Panc1 (cell line): Measurements from ENCODE around the gene DMBX1. TPM values are rescaled to one million over a fixed set of nuclear protein-coding genes. Genes with fewer than 3 reads are reported as not detected.

Experiments
- ATAC-seq: fragments of 200-7000 bp; cut with Tn5 transposase; 2 replicates; pipeline ENCODE4 v1.9.1; 2020; ENCODE audit warnings: mild to moderate bottlenecking, moderate library complexity
- BruUV-seq: library from RNA; stranded (reverse); fragments of 400-500 nt; replicated peaks from 2 replicates; lab custom pipeline; 2021; lab: Mats Ljungman, UMichigan
- CTCF ChIA-PET: fragments of 300-600 bp; sonication (Branson Sonifier 250); formaldehyde crosslinking; loops from one replicate; lab custom pipeline; 2022; ENCODE audit warnings: antibody characterized with exemption; lab: Charles Lee
- POLR2A ChIA-PET: fragments of 300-600 bp; sonication (Branson Sonifier 250); formaldehyde crosslinking; loops from one replicate; lab custom pipeline; 2022; ENCODE audit warnings: antibody characterized with exemption; lab: Charles Lee
- DNase-seq: peaks from one replicate; pipeline ENCODE4 v3.0.0-alpha.2; 2010; ENCODE audit warnings: low read depth, low spot score
- H3K27ac ChIP-seq: 2 replicates; pipeline ENCODE4 v1.5.1; 2011; ENCODE audit warnings: mild to moderate bottlenecking, low read length, inconsistent platforms
- H3K27me3 ChIP-seq: fragments of 200-500 bp; sonication (Bioruptor generic); 2 replicates; pipeline ENCODE4 v1.6.0; 2014; ENCODE audit warnings: low read length, inconsistent platforms; ENCODE audit not compliant: control insufficient read depth, insufficient read depth
- H3K36me3 ChIP-seq: fragments of 200-500 bp; sonication (Bioruptor generic); 2 replicates; pipeline ENCODE4 v1.5.1; 2014; ENCODE audit warnings: inconsistent platforms, mild to moderate bottlenecking, low read length, moderate library complexity; ENCODE audit not compliant: control insufficient read depth, insufficient read depth
- H3K4me1 ChIP-seq: 2 replicates; pipeline ENCODE4 v1.5.1; 2011; ENCODE audit warnings: inconsistent platforms, mild to moderate bottlenecking, low read length, moderate library complexity; ENCODE audit not compliant: control insufficient read depth, insufficient read depth
- H3K4me3 ChIP-seq, 2 experiments: 2 replicates each; pipeline ENCODE4 v1.5.1; 2011 to 2012; ENCODE audit warnings: low read depth in 2 of 2, low read length in 2 of 2, mild to moderate bottlenecking in 2 of 2, inconsistent platforms in 1 of 2, moderate library complexity in 1 of 2
- H3K9me3 ChIP-seq: fragments of 200-500 bp; sonication (Bioruptor generic); 2 replicates; pipeline ENCODE4 v1.5.1; 2014; ENCODE audit warnings: low read depth, mild to moderate bottlenecking, inconsistent platforms, low read length, moderate library complexity; ENCODE audit not compliant: control insufficient read depth, insufficient read depth
- POLR2AphosphoS5 ChIP-seq: IDR thresholded peaks from 2 replicates; pipeline ENCODE4 v1.6.1; 2012; ENCODE audit warnings: mild to moderate bottlenecking, low read depth, low read length, moderate library complexity
- SIN3A ChIP-seq: IDR thresholded peaks from 2 replicates; pipeline ENCODE4 v1.6.1; 2012; ENCODE audit warnings: low read depth, mild to moderate bottlenecking, low read length, moderate library complexity, borderline replicate concordance; ENCODE audit not compliant: insufficient read depth
- TCF7L2 ChIP-seq: IDR thresholded peaks from 2 replicates; pipeline ENCODE4 v1.6.1; 2011; ENCODE audit warnings: mild to moderate bottlenecking, low read depth, low read length, inconsistent platforms
- in situ Hi-C: cut with HindIII; loops from 2 replicates; pipeline ENCODE4 v1.10.0; 2016; ENCODE audit warnings: low sequenced_read_pairs, low pct_unique_long_range_greater_than_20kb
- intact Hi-C: fragments of 100-400 bp; cut with micrococcal nuclease; formaldehyde crosslinking; loops from one replicate; pipeline ENCODE4 v1.10.0; 2022; ENCODE audit not compliant: unreplicated experiment
- total RNA-seq: library from RNA; stranded (reverse); gene quantifications from one replicate; pipeline ENCODE4 v1.2.1, GENCODE V29; 2021; ENCODE audit not compliant: unreplicated experiment
- TF ChIP-seq, protein P1 (sequence below), 2 experiments: IDR thresholded peaks; 2 replicates each; pipeline ENCODE4 v1.6.1; 2011 to 2012; ENCODE audit warnings: low read depth in 2 of 2, control low read depth in 1 of 2, low read length in 1 of 2, mild to moderate bottlenecking in 1 of 2, moderate library complexity in 1 of 2; ENCODE audit not compliant: insufficient read depth in 1 of 2
- TF ChIP-seq, protein P2 (sequence below): fragments of 450-650 bp; IDR thresholded peaks from 2 replicates; pipeline ENCODE4 v1.5.1; 2017; ENCODE audit warnings: mild to moderate bottlenecking

DMBX1 gene
- total RNA-seq, 1 experiment from 2014 or later = 0.05 TPM

DNA sequence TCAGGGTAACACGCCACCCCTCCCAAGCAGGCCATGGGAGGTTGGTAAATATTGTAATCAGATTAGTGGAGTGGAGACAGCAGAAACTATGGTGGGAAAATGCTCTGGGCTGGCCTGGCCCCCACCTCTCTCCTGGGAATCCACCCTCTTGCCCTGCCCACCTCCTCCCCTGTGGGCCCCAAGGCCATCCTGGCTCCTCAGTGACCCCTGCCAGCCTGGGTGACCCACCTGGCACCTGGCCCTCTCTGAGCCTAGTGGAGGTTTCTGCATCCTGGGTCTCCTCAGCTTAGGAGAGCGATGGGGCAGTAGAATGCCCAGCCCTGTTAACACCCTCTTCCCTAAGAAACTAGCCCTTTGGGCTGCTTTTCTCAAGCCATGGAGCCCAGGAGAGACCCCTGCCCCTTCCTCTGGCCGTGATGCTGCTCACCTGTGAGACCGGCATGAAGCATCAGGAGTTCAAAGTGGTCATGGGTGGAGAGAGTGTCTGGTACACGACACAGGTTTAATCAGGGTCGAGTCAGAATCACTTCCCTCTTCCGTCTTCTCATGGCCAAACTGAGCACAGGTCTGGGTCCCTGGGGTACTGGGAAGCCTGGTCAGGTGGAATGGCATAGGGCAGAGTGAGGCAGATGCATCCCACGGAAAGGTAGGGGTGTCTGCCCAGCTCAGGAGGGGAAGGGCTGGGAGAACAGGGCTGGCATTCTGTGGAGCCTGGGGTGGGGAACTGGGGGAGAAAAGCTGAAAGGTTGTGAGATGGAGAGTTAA is 10.7 kb upstream of the DMBX1 start:
- in situ Hi-C loops = no loop called here
- H3K4me1 ChIP-seq = no peaks in the 10 kb centered on the region
- H3K27ac ChIP-seq = no peak overlapping the region
- intact Hi-C loops = no loop called here
- TF ChIP-seq TCF7L2 = no peak
- TF ChIP-seq, protein P1, sequence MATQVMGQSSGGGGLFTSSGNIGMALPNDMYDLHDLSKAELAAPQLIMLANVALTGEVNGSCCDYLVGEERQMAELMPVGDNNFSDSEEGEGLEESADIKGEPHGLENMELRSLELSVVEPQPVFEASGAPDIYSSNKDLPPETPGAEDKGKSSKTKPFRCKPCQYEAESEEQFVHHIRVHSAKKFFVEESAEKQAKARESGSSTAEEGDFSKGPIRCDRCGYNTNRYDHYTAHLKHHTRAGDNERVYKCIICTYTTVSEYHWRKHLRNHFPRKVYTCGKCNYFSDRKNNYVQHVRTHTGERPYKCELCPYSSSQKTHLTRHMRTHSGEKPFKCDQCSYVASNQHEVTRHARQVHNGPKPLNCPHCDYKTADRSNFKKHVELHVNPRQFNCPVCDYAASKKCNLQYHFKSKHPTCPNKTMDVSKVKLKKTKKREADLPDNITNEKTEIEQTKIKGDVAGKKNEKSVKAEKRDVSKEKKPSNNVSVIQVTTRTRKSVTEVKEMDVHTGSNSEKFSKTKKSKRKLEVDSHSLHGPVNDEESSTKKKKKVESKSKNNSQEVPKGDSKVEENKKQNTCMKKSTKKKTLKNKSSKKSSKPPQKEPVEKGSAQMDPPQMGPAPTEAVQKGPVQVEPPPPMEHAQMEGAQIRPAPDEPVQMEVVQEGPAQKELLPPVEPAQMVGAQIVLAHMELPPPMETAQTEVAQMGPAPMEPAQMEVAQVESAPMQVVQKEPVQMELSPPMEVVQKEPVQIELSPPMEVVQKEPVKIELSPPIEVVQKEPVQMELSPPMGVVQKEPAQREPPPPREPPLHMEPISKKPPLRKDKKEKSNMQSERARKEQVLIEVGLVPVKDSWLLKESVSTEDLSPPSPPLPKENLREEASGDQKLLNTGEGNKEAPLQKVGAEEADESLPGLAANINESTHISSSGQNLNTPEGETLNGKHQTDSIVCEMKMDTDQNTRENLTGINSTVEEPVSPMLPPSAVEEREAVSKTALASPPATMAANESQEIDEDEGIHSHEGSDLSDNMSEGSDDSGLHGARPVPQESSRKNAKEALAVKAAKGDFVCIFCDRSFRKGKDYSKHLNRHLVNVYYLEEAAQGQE (IDR thresholded peaks at IDR 0.05; ENCODE audit: insufficient read depth in 1 of 2, low read depth in 2 of 2, low read length in 1 of 2) = no peak
- H3K4me3 ChIP-seq = no peak overlapping the region
- no peaks in the 10 kb centered on the region for H3K9me3 ChIP-seq
- ChIA-PET POLR2A (no interaction called here), CTCF (interaction anchor here (0.5 to 0.6 kb wide), 4 partner anchors 7 to 199 kb away, joined by 3 to 8 read pairs (median 4); no protein-coding TSS in a partner anchor)
- BruUV-seq = no TSS peak
- DNase-seq = no peak
- H3K27me3 ChIP-seq = no peaks in the 10 kb centered on the region
- no peak for ATAC-seq
- H3K36me3 ChIP-seq = no peaks in the 10 kb centered on the region

DNA sequence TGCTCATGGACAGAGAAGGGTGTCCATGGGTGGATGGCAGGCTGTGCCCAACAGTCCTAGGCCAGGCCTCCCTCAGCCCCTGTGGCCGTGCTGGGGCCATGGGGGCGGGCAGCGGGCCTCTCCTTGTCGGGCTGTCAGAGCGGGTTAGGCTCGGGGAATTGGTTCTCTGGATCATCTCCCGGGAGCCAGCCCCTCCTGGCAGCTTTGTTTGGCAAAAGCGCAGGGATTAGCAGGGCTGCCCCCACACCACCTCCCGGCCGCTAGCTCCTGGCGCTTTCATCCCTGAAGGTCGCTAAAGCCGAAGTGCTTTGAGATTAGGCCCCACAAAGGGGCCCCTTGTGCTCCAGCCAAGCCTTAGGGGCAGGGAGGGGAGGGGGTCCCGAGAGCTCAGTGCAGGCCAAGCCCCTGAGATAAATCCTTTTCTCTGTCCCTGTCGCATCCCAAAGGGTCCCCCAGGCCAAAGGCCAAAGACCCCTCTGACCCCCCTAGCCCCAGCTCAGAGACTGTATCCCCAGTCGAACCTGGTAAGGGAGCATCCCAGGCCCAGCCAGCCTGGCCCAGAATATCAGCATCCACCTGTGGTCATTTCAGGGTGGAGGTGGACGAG is 9.8 kb upstream of the DMBX1 start:
- Histone ChIP-seq H3K27ac (no peak overlapping the region), H3K4me1 (no peaks in the 10 kb centered on the region), H3K36me3 (no peaks in the 10 kb centered on the region), H3K4me3 (no peak overlapping the region), H3K9me3 (no peaks in the 10 kb centered on the region), H3K27me3 (no peaks in the 10 kb centered on the region)
- DNase-seq (no peak), ATAC-seq (no peak)
- intact Hi-C loops (no loop called here), in situ Hi-C loops (no loop called here)
- ChIA-PET CTCF (interaction anchor here (0.6 to 1.7 kb wide), 4 partner anchors 28 to 55 kb away, joined by 3 to 5 read pairs (median 4); a partner anchor contains a TSS), POLR2A (no interaction called here)
- no peak for TF ChIP-seq POLR2AphosphoS5
- TF ChIP-seq, protein P2, sequence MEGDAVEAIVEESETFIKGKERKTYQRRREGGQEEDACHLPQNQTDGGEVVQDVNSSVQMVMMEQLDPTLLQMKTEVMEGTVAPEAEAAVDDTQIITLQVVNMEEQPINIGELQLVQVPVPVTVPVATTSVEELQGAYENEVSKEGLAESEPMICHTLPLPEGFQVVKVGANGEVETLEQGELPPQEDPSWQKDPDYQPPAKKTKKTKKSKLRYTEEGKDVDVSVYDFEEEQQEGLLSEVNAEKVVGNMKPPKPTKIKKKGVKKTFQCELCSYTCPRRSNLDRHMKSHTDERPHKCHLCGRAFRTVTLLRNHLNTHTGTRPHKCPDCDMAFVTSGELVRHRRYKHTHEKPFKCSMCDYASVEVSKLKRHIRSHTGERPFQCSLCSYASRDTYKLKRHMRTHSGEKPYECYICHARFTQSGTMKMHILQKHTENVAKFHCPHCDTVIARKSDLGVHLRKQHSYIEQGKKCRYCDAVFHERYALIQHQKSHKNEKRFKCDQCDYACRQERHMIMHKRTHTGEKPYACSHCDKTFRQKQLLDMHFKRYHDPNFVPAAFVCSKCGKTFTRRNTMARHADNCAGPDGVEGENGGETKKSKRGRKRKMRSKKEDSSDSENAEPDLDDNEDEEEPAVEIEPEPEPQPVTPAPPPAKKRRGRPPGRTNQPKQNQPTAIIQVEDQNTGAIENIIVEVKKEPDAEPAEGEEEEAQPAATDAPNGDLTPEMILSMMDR = no peak
- no peak for TF ChIP-seq TCF7L2
- TF ChIP-seq, protein P1 (IDR thresholded peaks at IDR 0.05; ENCODE audit: insufficient read depth in 1 of 2, low read depth in 2 of 2, low read length in 1 of 2) = no peak
- no peak for TF ChIP-seq SIN3A
- BruUV-seq = no TSS peak
